Stimulated activated CD8-positive, alpha-beta memory T cell treated with anti-CD3 and anti-CD28 coated beads, Interleukin-2, amount 100 ng/mL, for 1 hour (primary cell): ENCODE data around the gene TMEM30B.
"Not testable (repeated sequence)": the region's sequence is repeated elsewhere in the genome, so short reads cannot be mapped to it uniquely, and the experiment has no call there.

Experiments used
- DNase-seq, 2 donors: peaks; one replicate each; pipeline ENCODE4 v3.0.0-alpha.2; 2020; ENCODE audit warnings: low read depth in 2 of 2

The TMEM30B gene

DNA sequence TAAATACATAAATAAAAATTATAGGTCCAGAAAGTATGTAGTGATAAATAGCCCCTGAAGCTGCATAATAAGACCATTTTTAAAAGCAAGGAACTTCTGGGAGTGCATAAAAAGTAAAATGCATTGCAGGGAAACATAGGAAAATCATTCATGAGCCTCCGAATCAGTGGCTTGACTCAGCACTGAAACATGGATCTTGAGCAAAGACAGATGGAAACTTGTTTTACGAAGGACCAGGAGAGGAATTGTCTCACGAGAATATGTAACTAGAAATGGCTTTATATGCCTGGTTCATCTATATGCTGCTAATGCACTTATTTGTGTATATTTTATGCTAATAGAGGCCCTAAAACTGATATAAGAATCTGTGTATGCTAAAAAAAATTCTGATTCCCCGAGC, 14.7 kb downstream of the TMEM30B start:
- DNase-seq, result no peak

DNA sequence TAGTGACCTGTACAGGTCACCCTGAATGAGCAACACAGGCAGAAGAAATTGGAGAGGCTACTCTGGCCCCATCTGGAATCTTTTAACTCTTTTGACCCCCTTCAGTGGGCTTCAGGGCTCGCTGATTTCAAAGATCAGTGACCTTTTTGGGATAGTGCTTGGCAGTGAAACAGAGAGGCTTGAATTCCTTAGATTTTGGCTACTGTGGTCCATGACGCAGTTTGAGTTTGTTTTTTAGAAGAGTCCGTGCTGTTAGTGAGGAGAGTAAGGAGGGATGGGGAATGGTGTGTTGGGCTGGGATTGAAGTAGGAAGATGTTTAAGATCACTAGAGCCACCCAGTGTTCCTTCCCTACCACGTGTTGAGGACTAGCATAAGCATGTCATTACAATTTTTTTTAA, 16.5 kb downstream of the TMEM30B start:
- no peak for DNase-seq

DNA sequence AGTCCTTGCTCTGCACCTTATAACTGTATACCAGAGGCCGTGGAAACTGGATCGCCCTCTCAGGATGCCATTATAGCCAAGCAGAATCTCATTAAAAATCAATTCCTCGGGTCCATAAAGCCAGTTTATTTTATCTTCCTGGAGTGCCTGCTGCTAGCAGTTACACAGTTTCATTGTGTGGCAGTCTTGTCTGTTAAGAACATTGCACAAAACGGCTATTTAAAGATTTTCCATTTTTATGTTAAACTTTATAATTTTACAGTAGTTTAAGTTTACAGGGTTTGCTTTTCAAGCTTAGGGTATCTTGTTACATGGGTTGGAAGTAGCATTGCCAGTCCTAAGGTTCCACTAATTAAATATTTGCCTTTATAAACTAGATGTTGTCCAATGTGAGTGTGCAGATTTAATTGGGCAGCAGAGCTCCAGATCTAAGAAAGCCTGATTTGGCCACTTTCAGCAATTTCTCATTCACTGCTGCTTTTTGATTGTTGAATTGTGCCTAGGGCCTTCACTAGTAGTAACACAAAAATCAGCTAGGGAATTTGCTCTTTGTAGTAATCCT, 17.0 kb downstream of the TMEM30B start:
- DNase-seq, result no peak

DNA sequence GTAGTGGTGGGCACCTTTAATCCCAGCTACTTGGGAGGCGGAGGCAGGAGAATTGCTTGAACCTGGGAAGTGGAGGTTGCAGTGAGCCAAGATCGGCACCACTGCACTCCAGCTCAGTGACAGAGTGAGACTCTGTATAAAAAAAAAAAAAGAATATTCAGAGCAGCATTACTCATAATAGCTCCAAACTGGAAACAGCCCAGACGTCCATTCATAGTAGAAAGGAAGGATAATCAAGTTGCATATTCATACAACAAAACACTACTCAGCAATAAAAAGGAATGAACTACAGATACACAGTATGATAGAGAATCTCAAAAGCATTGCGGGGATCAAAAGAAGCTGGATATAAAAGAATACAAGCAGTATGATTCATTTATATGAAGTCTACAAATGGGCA, 19.1 kb downstream of the TMEM30B start:
- DNase-seq, result no peak

DNA sequence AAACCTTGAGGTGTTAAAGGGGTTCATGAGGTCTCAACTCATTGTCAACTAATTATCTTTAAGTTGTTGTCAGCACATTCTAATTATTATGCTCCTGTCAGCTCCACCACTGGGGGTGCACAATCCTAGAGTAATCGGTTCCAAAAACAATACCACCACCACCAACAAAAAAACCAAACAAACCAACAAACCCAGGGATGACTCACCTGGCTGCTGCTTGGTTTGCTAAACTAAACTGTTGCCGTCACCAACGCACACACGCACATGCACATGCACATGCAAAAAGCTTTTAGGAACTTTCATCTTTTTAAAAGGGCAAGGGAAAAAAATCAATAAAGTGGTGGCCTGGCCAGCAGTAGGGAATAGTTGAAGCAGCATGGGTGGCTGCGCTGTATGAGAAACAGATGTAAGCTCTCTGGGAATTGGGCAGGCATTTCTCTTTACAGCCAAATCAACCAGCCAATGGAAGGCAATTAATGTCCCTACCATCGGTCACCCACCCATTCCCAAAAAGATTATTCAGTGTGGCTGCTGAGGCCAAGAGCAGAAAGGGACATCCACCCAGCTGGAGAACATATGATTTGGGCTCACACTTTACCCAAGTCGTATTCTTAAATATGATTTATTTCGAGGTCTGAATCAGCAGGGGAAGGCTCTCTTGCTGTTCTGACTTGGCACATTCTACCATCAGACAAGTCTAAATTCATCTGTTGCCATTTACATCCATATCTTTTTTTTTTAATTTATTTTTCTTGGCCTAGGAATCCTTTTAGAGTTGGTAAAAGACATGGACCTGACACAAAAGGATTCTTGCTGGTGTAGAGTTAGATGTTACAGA, 20.0 kb downstream of the TMEM30B start:
- DNase-seq, result no peak

DNA sequence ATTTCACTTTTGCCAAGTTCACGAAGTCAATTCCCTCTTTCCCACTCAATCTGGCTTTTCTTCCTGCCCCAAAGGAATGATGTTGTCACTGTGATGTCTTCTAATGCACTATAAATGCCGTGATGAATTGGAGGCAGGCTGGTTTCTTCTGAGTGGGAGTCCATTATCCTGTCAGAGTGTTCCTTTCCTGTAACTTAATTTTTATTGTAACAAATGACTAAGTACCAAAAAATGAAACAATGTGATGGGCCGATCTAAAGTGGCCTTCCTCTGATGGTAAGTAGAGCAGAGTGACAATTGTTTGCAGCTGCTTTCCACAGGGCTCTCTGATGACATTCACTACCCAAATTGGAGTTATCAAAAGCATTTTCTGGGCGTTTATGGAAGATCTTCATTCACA, 22.2 kb downstream of the TMEM30B start:
- no peak for DNase-seq

DNA sequence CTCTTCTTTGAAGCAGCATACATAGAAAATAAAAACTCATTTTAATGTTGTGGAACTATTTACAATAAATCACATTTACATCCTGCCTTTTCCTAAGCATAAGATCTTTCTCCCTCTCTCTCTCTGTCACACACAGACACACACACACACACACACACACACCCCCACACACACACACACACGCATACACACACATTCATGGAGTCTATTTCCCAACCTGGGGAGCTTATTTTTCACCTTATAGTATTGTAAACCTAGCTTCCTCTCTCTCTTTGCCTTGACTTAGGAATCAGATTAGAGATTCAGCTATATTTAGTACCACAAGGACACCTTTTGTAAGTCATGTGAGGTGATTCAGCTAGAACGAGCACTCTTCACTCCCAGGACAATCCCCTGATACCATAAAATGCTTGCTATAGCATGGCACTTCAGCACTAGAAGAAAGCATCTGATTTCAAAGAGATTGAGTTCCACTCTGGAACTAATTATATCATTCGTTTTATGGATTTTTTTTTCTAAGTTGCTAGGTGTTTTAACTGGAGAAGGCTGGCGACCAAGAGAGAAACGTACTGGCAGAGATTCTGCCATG, 23.6 kb downstream of the TMEM30B start:
- no peak for DNase-seq

DNA sequence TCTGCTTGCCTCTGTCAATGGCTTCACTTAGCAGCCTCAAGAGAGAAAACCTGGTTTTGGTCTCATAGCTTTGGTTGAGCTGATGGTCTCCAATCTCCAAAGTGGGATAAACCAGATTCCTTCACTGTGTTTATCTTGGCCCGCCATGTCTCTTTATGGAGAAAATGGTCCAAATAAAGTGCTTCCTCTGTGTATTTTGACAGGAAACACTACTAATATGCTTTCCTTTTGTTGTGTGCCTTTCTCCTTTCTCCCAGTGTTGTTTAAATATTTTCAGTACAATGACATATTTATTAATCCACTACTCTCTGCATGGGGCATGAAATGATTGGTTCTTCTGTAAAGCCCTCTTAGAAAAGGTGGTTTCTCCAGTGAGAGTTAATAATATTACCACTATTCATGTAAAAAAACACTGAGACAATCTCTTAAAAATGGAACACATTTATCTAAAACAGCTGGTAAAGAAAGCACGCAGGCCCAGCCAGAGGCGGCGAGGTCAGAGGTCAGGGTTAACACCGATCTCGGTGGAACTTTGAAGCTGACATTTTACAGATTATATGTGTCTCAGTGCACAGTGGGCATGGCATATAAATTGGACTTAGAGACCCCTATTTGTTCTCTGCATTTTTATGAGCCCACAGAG, 24.2 kb downstream of the TMEM30B start:
- no peak for DNase-seq

DNA sequence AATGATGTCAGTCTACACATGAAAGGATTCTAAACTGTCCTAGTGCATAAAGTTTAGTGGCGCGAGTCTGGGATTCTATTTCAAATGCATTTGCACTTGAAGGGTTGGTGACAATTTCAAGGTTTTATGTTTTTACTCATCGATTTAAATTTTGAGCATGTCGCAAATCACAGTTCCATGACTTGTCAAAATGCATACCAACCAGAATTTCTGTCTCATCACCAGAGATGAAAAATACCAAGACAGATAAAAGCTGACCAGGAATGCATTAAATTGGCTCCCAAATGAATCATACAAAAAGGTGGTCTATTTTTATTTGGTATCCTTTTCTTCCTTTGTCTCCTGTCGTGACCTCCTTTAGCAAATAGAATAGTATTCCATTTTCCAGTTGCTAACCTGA, 25.2 kb downstream of the TMEM30B start:
- DNase-seq, result no peak

DNA sequence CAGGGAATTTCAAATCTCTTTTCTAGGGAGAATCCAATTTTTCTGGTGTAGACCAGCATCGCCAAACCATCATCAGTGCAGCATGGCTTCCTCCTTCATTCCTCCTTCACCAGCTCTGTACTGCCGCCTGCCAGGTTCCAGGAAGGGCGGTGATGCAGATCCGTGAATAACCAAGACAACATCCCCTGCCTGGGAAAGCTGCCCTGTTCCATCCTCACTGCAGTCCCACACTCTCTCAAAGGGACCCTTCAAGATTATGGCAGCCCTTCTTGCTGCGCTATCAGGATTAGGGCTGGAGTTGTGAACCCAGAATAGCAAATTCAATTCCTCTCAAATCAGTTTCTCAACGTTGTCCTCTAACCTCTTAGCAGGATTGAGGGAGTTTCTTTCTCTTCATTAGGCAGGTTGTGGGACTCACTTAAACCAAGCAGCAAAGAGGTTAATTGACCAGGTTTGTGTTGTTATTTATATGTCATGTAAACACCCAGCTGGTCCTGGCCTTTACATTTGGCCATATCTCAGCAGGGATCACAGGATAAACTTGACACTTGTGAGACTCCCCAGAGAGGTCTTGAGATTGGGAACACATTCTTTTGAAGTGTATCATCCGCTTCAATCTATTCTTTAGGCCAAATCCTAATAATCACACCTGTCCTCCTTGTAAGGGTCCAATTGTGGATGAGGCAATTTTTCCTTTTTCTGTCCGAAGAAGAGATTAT, 26.2 kb downstream of the TMEM30B start:
- DNase-seq, result no peak

DNA sequence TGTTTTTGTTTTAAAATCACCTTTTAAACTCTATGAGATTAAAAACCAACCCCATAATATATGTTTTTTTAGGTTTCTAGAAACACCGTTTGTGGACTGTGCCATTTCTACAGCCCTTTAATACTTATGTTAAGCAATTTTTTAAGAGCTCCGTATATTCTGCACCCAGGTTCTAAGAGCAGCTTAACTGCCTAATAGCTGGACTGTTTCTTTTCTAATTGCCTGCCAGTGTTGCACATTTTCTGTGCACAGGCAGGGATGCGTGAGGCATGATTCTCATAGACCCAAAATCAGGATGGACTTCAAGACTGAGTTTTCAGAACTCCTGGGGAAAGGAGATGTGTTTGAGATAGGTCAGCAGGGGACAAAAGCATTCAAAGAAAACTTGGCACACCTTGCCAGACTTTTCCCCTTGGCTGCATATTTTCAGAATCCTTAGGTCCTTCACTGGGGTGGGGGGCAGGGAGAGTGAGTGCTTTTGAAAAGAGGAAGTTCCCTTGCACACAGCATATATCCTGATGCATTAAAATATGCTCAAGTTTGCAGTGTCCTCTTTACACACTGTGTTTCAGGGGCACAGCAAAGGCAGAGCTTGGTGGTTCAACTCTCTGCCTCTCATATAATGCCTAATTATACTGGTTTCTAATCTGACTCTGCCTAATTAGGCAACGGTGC, 27.9 kb downstream of the TMEM30B start:
- no peak for DNase-seq

DNA sequence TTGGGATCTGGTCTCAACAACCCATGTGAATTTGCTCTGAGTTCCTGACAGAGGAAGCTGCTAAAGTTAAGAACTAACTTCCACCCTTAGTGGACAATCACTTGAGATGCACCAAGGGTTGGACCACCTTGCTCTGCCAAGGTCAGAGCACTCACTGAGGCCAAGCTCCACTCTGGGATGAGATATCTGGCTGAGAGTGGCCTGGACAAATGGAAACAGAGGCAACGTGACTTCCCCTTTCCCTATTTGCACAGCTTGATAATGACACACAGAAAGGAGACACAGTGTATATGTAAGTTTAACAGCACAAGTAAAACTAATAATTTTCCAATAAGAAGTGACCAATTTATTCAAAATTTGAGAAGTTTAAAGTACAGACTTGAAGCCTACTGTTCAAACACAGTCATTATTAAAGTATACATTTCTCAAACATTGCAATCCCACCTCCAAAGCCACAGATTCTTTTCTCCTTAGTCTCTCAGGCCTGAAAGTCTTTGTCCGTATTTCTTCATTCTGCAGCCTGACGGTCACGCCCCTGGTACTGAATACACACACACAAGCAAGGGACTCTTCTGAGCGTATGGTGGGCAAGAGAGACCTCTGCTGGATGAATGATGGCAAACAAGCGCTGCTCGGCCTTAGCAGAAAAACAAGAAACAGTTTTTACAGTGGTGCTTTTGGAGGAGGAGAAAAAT, 28.6 kb downstream of the TMEM30B start:
- peak; percentile 4 to 21 for DNase-seq

DNA sequence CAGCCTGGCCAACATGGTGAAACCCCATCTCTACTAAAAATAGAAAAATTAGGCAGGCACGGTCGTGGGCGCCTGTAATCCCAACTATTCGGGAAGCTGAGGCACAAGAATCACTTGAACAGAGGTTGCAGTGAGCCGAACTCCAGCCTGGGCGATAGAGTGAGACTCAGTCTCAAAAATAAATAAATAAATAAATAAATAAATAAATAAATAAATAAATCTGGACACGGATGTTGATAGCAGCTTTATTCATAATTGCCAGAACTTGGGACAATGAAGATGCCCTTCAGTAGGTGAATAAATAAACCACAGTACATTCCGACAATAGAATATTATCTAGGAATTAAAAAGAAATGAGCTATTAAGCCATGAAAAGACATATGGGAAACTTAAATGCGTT, 31.1 kb downstream of the TMEM30B start:
- DNase-seq, result no peak

DNA sequence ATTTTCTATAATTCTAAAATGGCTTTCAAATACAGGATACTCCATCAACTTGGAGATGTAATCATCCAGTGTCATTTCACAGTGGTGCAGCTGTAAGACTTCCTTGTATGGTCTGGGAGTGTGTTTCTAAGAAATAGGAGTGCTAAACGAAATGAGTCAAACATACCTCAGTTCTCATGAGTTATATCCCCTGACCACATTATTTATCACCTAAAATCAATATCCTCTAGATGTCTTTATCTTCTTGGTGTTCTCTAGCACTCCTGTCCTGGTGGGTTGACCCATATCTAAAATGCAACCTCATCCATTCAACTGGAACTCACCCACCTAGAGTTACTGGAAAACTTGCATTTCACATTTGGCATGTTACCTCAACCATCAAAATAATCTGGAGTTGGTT, 33.2 kb downstream of the TMEM30B start:
- DNase-seq, result no peak

DNA sequence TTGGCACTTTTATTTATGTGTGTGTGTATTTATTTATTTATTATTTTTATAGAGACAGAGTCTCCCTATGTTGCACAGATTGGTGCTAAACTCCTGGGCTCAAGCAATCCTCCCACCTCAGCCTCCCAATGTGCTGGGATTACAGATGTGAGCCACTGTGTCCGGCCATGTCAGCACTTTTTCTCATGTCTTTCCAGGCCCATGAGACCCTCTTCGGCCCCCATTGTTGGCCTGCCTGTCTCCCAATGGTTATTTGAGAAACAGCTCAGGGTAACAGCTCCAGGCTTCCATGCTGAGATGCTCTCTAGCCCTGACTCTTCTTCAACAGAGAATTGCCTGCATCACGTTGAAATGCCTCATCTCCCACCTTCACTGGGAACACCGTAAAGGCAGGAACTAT, 34.4 kb downstream of the TMEM30B start:
- DNase-seq, result no peak

DNA sequence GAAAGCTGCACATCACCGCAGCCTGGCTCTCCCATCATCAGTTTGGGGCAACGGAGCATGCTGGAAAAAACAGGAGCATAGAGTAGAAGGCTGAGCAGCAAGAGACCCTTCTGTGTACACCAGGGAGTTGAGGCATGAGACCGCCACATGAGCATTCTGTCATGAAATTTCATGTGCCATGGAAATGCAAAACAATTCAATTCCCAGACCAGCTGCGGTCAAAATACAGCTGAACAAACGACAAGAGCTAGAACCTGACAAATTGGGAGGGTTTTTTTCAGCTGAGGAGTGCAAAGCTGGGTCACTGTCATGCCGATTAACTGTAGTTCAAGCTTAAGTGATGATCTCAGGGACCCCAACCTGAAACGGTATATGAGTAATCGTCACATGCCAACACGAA, 37.1 kb downstream of the TMEM30B start:
- no peak for DNase-seq

DNA sequence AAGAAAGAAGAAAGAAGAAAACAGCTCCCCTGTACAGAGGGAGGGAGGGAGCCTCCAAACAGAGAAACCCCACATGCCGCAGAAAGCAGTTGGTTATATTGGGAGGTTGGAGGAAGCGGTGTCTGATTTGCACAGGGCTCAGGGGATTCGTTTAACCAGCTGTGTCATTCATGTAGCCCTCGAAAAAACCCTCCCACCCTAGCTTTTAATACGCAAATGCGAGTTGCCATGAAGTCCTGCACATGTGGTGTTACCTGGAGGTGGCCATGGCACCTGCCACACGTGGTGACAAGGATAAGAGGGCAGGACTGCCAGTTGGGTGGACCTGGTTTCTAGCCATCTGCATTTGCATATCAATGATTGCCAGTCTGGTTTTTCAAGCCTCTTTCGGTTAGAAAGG, 40.9 kb downstream of the TMEM30B start:
- DNase-seq, result no peak

DNA sequence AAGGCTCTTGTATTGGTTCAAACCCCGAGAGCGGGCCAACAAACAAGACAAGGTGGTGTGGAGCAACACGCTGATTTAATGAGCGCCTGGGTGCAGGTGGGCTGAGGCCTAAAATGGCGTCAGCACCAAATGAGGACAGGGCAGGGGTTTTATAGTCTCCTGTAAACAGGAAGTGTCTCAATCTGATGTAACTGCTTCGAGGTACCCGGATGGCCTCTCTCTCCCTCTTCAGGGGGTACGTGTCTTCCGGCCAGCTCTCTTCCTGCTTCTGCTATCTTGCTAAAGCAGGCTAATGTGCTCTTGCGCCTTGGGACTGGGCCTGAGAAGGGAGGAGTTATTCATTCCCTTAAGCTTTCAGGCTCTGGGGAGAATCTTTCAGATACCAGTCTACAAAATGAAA, 41.9 kb downstream of the TMEM30B start:
- DNase-seq, result not testable (repeated sequence)

DNA sequence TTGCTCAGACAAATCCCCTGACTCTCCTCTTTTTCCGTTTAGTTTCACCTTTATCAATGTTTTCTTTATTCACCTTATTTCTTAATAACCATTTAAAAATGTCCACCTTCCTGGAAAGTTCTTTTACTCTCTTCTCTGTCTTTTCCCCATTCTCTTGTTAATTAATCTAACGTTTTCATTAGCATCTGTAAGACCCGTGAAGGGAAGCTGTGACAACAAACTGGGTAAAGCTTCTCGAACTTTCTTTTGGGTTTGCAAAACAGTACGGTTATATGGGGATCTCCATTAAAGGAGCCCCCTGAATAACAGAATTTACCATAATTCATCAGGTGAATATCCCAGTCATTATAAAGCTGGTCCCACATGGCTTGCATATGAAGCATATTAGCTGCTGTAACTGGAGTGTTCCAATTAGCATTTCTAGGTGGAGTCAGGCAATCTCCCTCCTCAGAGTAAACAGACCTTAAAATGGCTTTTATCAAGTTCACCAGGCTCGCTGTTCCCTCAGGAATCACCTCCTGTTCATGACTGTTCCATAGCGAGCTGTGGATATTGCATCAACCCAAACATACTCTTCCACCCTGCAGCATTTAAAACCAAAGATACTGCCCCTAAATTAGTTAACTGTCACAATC, 42.4 kb downstream of the TMEM30B start:
- no peak for DNase-seq

DNA sequence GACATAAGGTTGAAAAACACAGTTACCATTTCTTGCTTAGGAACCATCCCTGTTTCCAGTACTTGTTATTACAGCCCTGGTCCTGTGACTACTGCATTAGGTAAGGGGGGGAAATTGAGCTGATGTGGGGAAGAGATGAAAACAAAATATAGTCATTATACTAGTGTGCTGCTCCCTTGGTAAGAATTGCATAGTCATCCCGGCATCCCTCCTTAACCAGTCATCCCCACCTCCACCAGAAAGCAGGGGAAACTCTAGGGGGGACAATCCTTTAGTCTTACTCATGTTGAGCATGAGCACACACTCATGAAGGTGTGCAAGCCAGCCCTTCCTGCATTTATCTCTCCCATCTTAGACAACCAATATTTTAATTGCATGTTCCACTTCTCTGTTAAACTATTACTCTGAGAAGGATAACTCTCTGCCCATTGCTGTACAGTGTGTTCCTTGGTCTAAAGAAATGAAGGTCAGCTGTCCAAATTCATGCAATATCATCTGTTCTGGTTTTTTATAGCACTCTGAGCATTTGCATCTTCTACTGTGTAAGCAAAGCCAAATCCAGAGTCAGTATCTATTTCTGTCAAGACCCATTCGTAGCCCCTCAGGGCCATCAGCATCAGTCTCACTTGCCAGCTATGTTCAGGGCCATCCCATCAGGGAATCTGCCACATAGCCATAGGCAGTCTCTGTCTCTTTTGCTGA, 46.8 kb downstream of the TMEM30B start:
- no peak for DNase-seq
